IMR-90 (cell line): ENCODE measurements around the gene WWP2.

Experiments used
- CEBPB ChIP-seq: IDR thresholded peaks from 2 replicates; pipeline ENCODE4 v1.6.1; 2012; ENCODE audit warnings: low read depth, low read length, improper control_type of control experiment
- MAFK ChIP-seq: IDR thresholded peaks from 2 replicates; pipeline ENCODE4 v1.6.1; 2012; ENCODE audit warnings: low read depth, low read length, improper control_type of control experiment
- RAD21 ChIP-seq: IDR thresholded peaks from 2 replicates; pipeline ENCODE4 v1.6.1; 2012; ENCODE audit warnings: low read length, improper control_type of control experiment
- TF ChIP-seq, protein P1 (sequence below): conservative IDR thresholded peaks from 2 replicates; pipeline ENCODE4 v1.5.1; 2012; ENCODE audit warnings: mild to moderate bottlenecking, low read depth, low read length, improper control_type of control experiment

DNA sequence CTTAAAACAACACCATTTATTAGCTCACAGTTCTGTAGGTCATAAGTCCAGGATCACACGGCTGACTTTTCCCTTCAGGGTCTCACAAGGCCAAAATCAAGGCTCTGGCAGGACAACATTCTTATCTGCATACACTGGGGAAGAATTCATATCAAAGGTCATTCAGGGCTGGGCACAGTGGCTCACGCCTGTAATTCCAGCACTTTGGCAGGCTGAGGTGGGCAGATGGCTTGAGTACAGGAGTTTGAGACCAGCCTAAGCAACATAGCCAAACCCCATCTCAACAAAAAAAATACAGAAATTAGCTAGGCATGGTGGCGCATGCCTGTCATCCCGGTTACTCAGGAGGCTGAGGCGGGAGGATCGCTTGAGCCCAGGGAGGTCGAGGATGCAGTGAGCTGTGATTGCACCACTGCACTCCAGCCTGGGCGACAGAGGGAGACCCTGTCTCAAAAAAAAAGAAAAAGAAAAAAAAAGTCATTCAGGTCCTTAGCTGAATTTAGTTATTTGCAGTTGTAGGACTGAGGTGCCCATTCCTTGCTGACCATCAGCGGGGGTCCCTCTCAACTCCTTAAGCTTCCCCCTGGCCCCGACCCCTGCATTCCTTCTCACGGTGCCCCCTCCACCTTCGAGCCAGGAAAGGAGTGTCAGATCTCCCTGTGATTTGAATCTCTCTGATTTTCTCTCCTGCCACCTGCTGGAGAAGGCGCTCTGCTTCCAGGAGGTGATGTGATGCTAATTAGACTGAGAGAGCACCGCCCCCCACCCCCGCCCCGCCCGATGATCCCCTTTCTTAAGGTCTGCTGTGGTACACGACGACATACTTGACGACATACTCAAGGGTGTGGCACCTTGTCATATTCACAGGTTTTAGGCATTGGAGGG lies 97.2 kb downstream of the WWP2 start:
- TF ChIP-seq, protein P1, sequence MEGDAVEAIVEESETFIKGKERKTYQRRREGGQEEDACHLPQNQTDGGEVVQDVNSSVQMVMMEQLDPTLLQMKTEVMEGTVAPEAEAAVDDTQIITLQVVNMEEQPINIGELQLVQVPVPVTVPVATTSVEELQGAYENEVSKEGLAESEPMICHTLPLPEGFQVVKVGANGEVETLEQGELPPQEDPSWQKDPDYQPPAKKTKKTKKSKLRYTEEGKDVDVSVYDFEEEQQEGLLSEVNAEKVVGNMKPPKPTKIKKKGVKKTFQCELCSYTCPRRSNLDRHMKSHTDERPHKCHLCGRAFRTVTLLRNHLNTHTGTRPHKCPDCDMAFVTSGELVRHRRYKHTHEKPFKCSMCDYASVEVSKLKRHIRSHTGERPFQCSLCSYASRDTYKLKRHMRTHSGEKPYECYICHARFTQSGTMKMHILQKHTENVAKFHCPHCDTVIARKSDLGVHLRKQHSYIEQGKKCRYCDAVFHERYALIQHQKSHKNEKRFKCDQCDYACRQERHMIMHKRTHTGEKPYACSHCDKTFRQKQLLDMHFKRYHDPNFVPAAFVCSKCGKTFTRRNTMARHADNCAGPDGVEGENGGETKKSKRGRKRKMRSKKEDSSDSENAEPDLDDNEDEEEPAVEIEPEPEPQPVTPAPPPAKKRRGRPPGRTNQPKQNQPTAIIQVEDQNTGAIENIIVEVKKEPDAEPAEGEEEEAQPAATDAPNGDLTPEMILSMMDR: 0 out of 2 replicates have a peak, but pooled peaks have one; percentile 18
- TF ChIP-seq MAFK: no peak
- TF ChIP-seq CEBPB: no peak
- TF ChIP-seq RAD21: peak; percentile 10; the same call in 1 of the 2 replicates
